A673 (cell line): Measurements from ENCODE around the gene ANKRD40. TPM values are rescaled to one million over a fixed set of nuclear protein-coding genes. Genes with fewer than 3 reads are reported as not detected.

Experiments
- BruUV-seq: library from RNA; stranded (reverse); fragments of 400-500 nt; replicated peaks from 2 replicates; lab custom pipeline; 2021; lab: Mats Ljungman, UMichigan
- CTCF ChIA-PET: fragments of 300-600 bp; sonication (Branson Sonifier 250); formaldehyde crosslinking; loops from one replicate; lab custom pipeline; 2022; ENCODE audit warnings: antibody characterized with exemption; lab: Charles Lee
- POLR2A ChIA-PET: fragments of 300-600 bp; sonication (Branson Sonifier 250); formaldehyde crosslinking; loops from one replicate; lab custom pipeline; 2022; ENCODE audit warnings: antibody characterized with exemption; ENCODE audit not compliant: low non-redundant PET; lab: Charles Lee
- DNase-seq: peaks from one replicate; pipeline ENCODE4 v3.0.0-alpha.2; 2015; ENCODE audit warnings: low spot score
- H3K27ac ChIP-seq: fragments of 200-600 bp; sonication (generic); 2 replicates; pipeline ENCODE4 v1.5.1; 2016; ENCODE audit warnings: mixed run types, low read depth, mild to moderate bottlenecking, mixed read lengths, antibody characterized with exemption, low read length; ENCODE audit not compliant: poor library complexity, severe bottlenecking
- H3K27me3 ChIP-seq: fragments of 200-600 bp; sonication (generic); replicated peaks from 2 replicates; pipeline ENCODE4 v1.6.1; 2017; ENCODE audit warnings: mixed run types, low read depth, mild to moderate bottlenecking, mixed read lengths, antibody characterized with exemption, low read length; ENCODE audit not compliant: insufficient read depth, poor library complexity
- H3K36me3 ChIP-seq: fragments of 200-600 bp; sonication (generic); 2 replicates; pipeline ENCODE4 v1.6.1; 2016; ENCODE audit warnings: mixed run types, mild to moderate bottlenecking, mixed read lengths, antibody characterized with exemption, low read length; ENCODE audit not compliant: insufficient read depth, poor library complexity, severe bottlenecking
- H3K4me1 ChIP-seq: fragments of 200-600 bp; sonication (generic); 2 replicates; pipeline ENCODE4 v1.6.1; 2017; ENCODE audit warnings: mixed run types, mild to moderate bottlenecking, mixed read lengths, antibody characterized with exemption, low read length; ENCODE audit not compliant: insufficient read depth, poor library complexity, severe bottlenecking
- H3K4me3 ChIP-seq: fragments of 200-600 bp; sonication (generic); 2 replicates; pipeline ENCODE4 v1.5.1; 2016; ENCODE audit warnings: low read depth, mixed run types, mild to moderate bottlenecking, mixed read lengths, low read length; ENCODE audit not compliant: poor library complexity, severe bottlenecking
- H3K9me3 ChIP-seq: fragments of 200-600 bp; sonication (generic); 2 replicates; pipeline ENCODE4 v1.6.1; 2016; ENCODE audit warnings: mixed run types, low read depth, mild to moderate bottlenecking, mixed read lengths, antibody characterized with exemption, low read length; ENCODE audit not compliant: poor library complexity, severe bottlenecking
- EZH2 ChIP-seq: fragments of 200-600 bp; sonication (generic); IDR thresholded peaks from 2 replicates; pipeline ENCODE4 v1.6.1; 2017; ENCODE audit warnings: borderline replicate concordance, low read depth, mild to moderate bottlenecking, mixed read lengths, antibody characterized with exemption, low read length; ENCODE audit not compliant: poor library complexity, severe bottlenecking
- intact Hi-C: fragments of 100-400 bp; cut with micrococcal nuclease; formaldehyde crosslinking; loops from one replicate; pipeline ENCODE4 v1.10.0; 2022; ENCODE audit not compliant: unreplicated experiment
- total RNA-seq: library from RNA; stranded (reverse); gene quantifications from 2 replicates; pipeline ENCODE4 v1.2.3, GENCODE V29; 2021
- TF ChIP-seq, protein P1 (sequence below): fragments of 300-800, 200-600 bp; sonication (generic); conservative IDR thresholded peaks from 2 replicates; pipeline ENCODE4 v1.5.1; 2017; ENCODE audit warnings: low read depth, mild to moderate bottlenecking, antibody characterized with exemption, low read length, moderate library complexity, mixed read lengths

ANKRD40 gene
- total RNA-seq, 1 experiment from 2014 or later, result 54.2 TPM

DNA sequence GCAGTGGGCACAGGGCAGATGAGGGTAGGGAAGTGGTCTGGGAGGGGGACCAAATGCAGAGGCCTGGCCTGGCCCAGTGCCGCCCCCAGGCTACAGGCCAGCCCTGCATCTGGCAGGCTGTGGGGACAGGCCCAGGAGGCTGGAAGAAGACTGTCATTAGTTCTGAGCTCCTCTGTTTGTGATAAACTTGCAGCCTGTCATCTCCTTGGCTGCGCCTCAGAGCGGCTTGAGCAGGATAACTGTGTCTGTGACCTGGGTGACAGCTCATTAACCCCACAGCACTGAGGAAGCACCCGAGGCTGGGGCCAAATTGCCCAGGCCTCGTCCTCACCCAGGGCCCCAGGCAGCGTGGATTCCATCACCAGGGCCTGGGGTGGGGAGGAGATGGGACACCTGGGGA, 49.1 kb downstream of the ANKRD40 start:
- Histone ChIP-seq H3K9me3 (no peaks in the 10 kb centered on the region), H3K4me1 (peaks cover 9% of the 10 kb centered on the region), H3K4me3 (no peak overlapping the region), H3K36me3 (no peaks in the 10 kb centered on the region), H3K27ac (no peak overlapping the region), H3K27me3 (no peaks in the 10 kb centered on the region)
- no peak for DNase-seq
- ChIA-PET POLR2A (no interaction called here), CTCF (no interaction called here)
- TF ChIP-seq, protein P1, sequence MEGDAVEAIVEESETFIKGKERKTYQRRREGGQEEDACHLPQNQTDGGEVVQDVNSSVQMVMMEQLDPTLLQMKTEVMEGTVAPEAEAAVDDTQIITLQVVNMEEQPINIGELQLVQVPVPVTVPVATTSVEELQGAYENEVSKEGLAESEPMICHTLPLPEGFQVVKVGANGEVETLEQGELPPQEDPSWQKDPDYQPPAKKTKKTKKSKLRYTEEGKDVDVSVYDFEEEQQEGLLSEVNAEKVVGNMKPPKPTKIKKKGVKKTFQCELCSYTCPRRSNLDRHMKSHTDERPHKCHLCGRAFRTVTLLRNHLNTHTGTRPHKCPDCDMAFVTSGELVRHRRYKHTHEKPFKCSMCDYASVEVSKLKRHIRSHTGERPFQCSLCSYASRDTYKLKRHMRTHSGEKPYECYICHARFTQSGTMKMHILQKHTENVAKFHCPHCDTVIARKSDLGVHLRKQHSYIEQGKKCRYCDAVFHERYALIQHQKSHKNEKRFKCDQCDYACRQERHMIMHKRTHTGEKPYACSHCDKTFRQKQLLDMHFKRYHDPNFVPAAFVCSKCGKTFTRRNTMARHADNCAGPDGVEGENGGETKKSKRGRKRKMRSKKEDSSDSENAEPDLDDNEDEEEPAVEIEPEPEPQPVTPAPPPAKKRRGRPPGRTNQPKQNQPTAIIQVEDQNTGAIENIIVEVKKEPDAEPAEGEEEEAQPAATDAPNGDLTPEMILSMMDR, result no peak
- no peak for TF ChIP-seq EZH2
- no TSS peak for BruUV-seq
- intact Hi-C loops, result no loop called here

DNA sequence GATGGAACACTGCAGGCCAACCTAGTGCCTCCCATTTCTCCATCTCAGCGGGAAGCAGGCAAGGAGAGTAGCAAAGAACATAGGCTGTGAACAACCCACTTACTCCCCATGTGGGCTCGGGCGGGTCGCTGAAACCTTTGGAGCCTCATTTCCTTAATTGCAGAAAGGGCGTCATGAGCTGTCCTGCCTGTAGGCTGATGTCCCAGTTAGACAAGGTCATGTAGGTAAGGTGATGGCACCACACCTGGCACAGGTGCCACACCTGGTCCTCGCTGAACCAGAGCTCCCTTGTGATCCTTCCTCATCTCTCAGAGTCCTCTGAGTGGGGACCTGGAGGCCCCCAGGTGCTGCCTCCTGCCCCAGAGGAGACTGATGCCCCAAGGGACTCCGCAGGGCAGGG, 50.1 kb downstream of the ANKRD40 start:
- no peak for DNase-seq
- Histone ChIP-seq H3K9me3 (no peaks in the 10 kb centered on the region), H3K27me3 (no peaks in the 10 kb centered on the region), H3K4me3 (no peak overlapping the region), H3K36me3 (no peaks in the 10 kb centered on the region), H3K4me1 (peaks cover 9% of the 10 kb centered on the region), H3K27ac (no peak overlapping the region)
- ChIA-PET POLR2A (no interaction called here), CTCF (no interaction called here)
- intact Hi-C loops, result no loop called here
- BruUV-seq, result no TSS peak
- TF ChIP-seq, protein P1, result no peak
- TF ChIP-seq EZH2, result no peak

DNA sequence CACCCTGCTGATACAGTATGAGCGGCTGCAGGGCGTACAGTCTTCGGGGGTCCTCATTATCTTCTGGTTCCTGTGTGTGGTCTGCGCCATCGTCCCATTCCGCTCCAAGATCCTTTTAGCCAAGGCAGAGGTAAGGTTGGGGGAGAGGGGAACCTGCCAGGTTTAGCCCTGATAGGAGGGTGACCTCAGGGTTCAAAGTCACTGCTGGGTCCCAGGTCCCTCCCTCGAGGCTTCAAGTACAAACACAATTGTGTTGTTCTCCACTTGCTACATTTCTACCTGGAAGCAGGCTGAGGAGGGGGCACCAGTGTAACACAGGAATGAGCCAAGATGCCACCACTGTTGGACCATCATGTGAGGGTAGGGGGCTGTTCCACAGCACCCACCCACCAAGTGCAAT, 50.7 kb downstream of the ANKRD40 start:
- Histone ChIP-seq H3K36me3 (no peaks in the 10 kb centered on the region), H3K27me3 (no peaks in the 10 kb centered on the region), H3K4me3 (no peak overlapping the region), H3K9me3 (no peaks in the 10 kb centered on the region), H3K4me1 (peaks cover 9% of the 10 kb centered on the region), H3K27ac (no peak overlapping the region)
- BruUV-seq, result no TSS peak
- ChIA-PET POLR2A (no interaction called here), CTCF (no interaction called here)
- intact Hi-C loops, result no loop called here
- DNase-seq, result no peak
- no peak for TF ChIP-seq EZH2
- TF ChIP-seq, protein P1, result no peak
